Cardiac fibroblast (primary cell): ENCODE measurements around the gene KRT12.
"Not testable (repeated sequence)": the region's sequence is repeated elsewhere in the genome, so short reads cannot be mapped to it uniquely, and the experiment has no call there.

Experiments used
- DNase-seq, 2 donors: peaks; one replicate each; pipeline versions ENCODE4 v3.0.0 to v3.0.0-alpha.2; 2010; ENCODE audit warnings: low read depth in 2 of 2
- H3K4me3 ChIP-seq, 2 donors: replicated peaks in 1 of 2; 1 replicate in 1 of 2; 2 replicates in 1 of 2; pipeline ENCODE4 v1.5.1; 2011; ENCODE audit warnings: low read depth in 2 of 2, low read length in 2 of 2, mild to moderate bottlenecking in 2 of 2, moderate library complexity in 1 of 2
- TF ChIP-seq, protein P1 (sequence below): IDR thresholded peaks from one replicate; pipeline ENCODE4 v1.5.1; 2011; ENCODE audit warnings: low read depth, mild to moderate bottlenecking, low read length, inconsistent platforms

Gene KRT12

GRCh38 chr17:40818733-40819527 is 48.1 kb downstream of the KRT12 start:
- H3K4me3 ChIP-seq, result peak overlapping the region; percentile 57 to 62
- DNase-seq, result peak; percentile 83 to 88
- TF ChIP-seq, protein P1, sequence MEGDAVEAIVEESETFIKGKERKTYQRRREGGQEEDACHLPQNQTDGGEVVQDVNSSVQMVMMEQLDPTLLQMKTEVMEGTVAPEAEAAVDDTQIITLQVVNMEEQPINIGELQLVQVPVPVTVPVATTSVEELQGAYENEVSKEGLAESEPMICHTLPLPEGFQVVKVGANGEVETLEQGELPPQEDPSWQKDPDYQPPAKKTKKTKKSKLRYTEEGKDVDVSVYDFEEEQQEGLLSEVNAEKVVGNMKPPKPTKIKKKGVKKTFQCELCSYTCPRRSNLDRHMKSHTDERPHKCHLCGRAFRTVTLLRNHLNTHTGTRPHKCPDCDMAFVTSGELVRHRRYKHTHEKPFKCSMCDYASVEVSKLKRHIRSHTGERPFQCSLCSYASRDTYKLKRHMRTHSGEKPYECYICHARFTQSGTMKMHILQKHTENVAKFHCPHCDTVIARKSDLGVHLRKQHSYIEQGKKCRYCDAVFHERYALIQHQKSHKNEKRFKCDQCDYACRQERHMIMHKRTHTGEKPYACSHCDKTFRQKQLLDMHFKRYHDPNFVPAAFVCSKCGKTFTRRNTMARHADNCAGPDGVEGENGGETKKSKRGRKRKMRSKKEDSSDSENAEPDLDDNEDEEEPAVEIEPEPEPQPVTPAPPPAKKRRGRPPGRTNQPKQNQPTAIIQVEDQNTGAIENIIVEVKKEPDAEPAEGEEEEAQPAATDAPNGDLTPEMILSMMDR, result no peak

DNA sequence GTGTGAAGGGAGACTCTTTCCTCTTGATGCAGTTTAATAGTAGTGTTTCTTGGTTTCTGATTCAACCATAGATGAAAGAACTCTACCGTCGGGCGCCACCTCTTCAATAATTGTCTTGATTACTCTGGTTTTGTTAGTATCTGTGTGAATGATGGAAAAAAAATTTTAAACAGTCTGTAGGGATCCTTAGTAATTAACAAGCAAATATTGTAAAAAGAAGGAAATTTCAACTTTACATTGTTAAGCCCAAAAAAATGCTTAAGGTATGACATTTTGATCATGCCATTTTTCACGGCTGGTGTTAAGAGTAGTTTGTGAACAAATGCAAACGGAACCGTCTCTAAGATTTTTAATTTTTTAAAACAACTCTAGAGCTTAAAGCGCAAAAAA is 48.7 kb downstream of the KRT12 start:
- TF ChIP-seq, protein P1, result no peak
- no peak for DNase-seq

GRCh38 chr17:40817103-40817682 is 49.8 kb downstream of the KRT12 start:
- TF ChIP-seq, protein P1, result no peak
- no peak overlapping the region for H3K4me3 ChIP-seq
- DNase-seq, result no peak

More for the DNA sequence above, 48.7 kb downstream of the KRT12 start:
- H3K4me3 ChIP-seq, result peak overlapping the region; percentile 57 to 62

DNA sequence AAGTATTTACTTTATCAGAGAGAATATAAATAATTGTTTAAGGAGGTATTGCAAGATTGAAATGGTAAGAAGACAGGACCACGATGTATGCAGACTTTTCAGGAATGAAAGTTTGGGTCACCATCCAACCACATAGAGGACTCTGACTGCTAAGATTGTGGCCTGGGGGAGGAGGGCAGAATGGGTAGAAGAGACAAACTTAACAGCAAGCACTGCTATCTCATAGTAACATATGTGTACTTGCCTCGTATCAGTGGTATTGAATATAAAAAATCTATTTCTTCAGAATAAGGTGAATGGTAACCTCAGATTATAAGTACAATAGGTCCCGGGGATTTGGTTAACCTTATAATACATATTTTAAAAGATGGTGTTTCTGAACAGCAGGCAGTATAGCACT is 50.5 kb downstream of the KRT12 start:
- H3K4me3 ChIP-seq, result no peak overlapping the region
- TF ChIP-seq, protein P1, result no peak
- DNase-seq, result no peak

- no peak overlapping the region for H3K4me3 ChIP-seq
- TF ChIP-seq, protein P1, result no peak
These were observed 51.6 kb downstream of the KRT12 start for GRCh38 chr17:40815381-40815780.

DNA sequence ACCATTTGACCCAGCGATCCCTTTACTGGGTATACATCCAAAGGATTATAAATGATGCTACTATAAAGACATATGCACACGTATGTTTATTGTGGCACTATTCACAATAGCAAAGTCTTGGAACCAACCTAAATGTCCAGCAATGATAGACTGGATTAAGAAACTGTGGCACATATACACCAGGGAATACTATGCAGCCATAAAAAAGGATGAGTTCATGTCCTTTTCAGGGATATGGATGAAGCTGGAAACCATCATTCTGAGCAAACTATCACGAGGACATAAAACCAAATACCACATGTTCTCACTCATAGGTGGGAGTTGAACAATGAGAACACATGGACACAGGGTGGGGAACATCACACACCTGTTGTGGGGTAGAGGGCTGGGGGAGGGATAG is 52.4 kb downstream of the KRT12 start:
- not testable (repeated sequence) for H3K4me3 ChIP-seq, DNase-seq

More at GRCh38 chr17:40815381-40815780, 51.6 kb downstream of the KRT12 start:
- no peak for DNase-seq

- peak in 1 of 2 donors; percentile 33 for DNase-seq
- no peak overlapping the region for H3K4me3 ChIP-seq
- TF ChIP-seq, protein P1, result no peak
These were observed 53.2 kb downstream of the KRT12 start for GRCh38 chr17:40813804-40814203.
